ENCODE data around the gene CHRNB2.

GRCh38 chr1:154559466-154560044 lies 8.0 kb upstream of the CHRNB2 start:
- no peak for TF ChIP-seq EP300 (IDR thresholded peaks at IDR 0.05; ENCODE audit: borderline replicate concordance)
- no peak for TF ChIP-seq CEBPB (IDR thresholded peaks at IDR 0.05)
- no peak for TF ChIP-seq MAX (IDR thresholded peaks at IDR 0.05)
- TF ChIP-seq TCF12 (IDR thresholded peaks at IDR 0.05; ENCODE audit: low read depth): no peak
- TF ChIP-seq CREB1 (IDR thresholded peaks at IDR 0.05; ENCODE audit: low read depth): no peak
- TF ChIP-seq FOXM1 (IDR thresholded peaks at IDR 0.05; ENCODE audit: borderline replicate concordance, low read depth): no peak
- no peak for TF ChIP-seq TAF1 (IDR thresholded peaks at IDR 0.05; ENCODE audit: low read depth)

Data from Ishikawa (cell line).